WTC11 (cell line): ENCODE results near the gene CKAP2L. TPM values are rescaled to one million over a fixed set of nuclear protein-coding genes. Genes with fewer than 3 reads are reported as not detected.

Source experiments
- ATAC-seq: fragments of 200-7000 bp; cut with Tn5 transposase; 2 replicates; pipeline ENCODE4 v1.10.0; 2021; ENCODE audit warnings: mild to moderate bottlenecking, moderate library complexity
- CTCF ChIA-PET: fragments of 300-600 bp; sonication (Branson Sonifier 250); formaldehyde crosslinking; loops from one replicate; lab custom pipeline; 2021; ENCODE audit warnings: antibody characterized with exemption; lab: Charles Lee
- POLR2A ChIA-PET: fragments of 350-600 bp; sonication (Branson Sonifier 250); formaldehyde crosslinking; loops from one replicate; lab custom pipeline; 2021; ENCODE audit warnings: antibody characterized with exemption; lab: Charles Lee
- DNase-seq: peaks from one replicate; pipeline ENCODE4 v3.0.0; 2021; ENCODE audit warnings: low spot score
- H3K27ac Mint-ChIP-seq: 2 replicates; pipeline ENCODE4 v1.8.0; 2021; ENCODE audit warnings: mixed read lengths
- H3K27me3 Mint-ChIP-seq: 2 replicates; pipeline ENCODE4 v1.8.0; 2021; ENCODE audit warnings: low read depth, mild to moderate bottlenecking, moderate library complexity, mixed read lengths
- H3K36me3 Mint-ChIP-seq: 2 replicates; pipeline ENCODE4 v1.8.0; 2021; ENCODE audit warnings: mixed read lengths
- H3K4me1 Mint-ChIP-seq: 2 replicates; pipeline ENCODE4 v1.8.0; 2022; ENCODE audit warnings: mixed read lengths
- H3K4me3 Mint-ChIP-seq: 2 replicates; pipeline ENCODE4 v1.8.0; 2021; ENCODE audit warnings: mild to moderate bottlenecking, moderate library complexity, mixed read lengths
- H3K9me3 Mint-ChIP-seq: 2 replicates; pipeline ENCODE4 v1.8.0; 2021; ENCODE audit warnings: mixed read lengths
- CREB1 ChIP-seq: sonication (generic); formaldehyde crosslinking; IDR thresholded peaks from 2 replicates; pipeline ENCODE4 v1.8.0; 2023; ENCODE audit warnings: mild to moderate bottlenecking, missing genetic modification reagents
- CTCF ChIP-seq: fragments of 200-600 bp; IDR thresholded peaks from 2 replicates; pipeline ENCODE4 v1.8.0; 2022; ENCODE audit warnings: antibody characterized with exemption
- E2F1 ChIP-seq: sonication (generic); formaldehyde crosslinking; IDR thresholded peaks from 2 replicates; pipeline ENCODE4 v1.8.0; 2022; ENCODE audit warnings: mild to moderate bottlenecking, missing genetic modification reagents
- FOXJ3 ChIP-seq: sonication (generic); formaldehyde crosslinking; IDR thresholded peaks from 2 replicates; pipeline ENCODE4 v1.9.0; 2021; ENCODE audit warnings: missing genetic modification reagents, mild to moderate bottlenecking, borderline replicate concordance
- FOXK1 ChIP-seq: sonication (generic); formaldehyde crosslinking; IDR thresholded peaks from 2 replicates; pipeline ENCODE4 v1.8.0; 2022; ENCODE audit warnings: mild to moderate bottlenecking, moderate library complexity, missing genetic modification reagents
- FOXP1 ChIP-seq: sonication (generic); formaldehyde crosslinking; IDR thresholded peaks from 2 replicates; pipeline ENCODE4 v1.8.0; 2022; ENCODE audit warnings: missing genetic modification reagents, mild to moderate bottlenecking, moderate library complexity, borderline replicate concordance
- GABPB1 ChIP-seq: sonication (generic); formaldehyde crosslinking; IDR thresholded peaks from 2 replicates; pipeline ENCODE4 v1.8.1; 2023; ENCODE audit warnings: mild to moderate bottlenecking, missing genetic modification reagents
- GRHL2 ChIP-seq: fragments of 250-450 bp; sonication (Bioruptor Pico); IDR thresholded peaks from 2 replicates; pipeline ENCODE4 v1.8.0; 2022; ENCODE audit warnings: mild to moderate bottlenecking, moderate library complexity; ENCODE audit not compliant: insufficient replicate concordance, severe bottlenecking
- GTF2I ChIP-seq: fragments of 250-450 bp; sonication (Bioruptor Pico); conservative IDR thresholded peaks from 2 replicates; pipeline ENCODE4 v1.4.0; 2021; ENCODE audit warnings: mild to moderate bottlenecking
- KAT7 ChIP-seq: sonication (generic); formaldehyde crosslinking; IDR thresholded peaks from 2 replicates; pipeline ENCODE4 v1.8.1; 2023; ENCODE audit warnings: missing genetic modification reagents, mild to moderate bottlenecking, borderline replicate concordance
- MYBL2 ChIP-seq: sonication (generic); formaldehyde crosslinking; IDR thresholded peaks from 2 replicates; pipeline ENCODE4 v1.8.1; 2023; ENCODE audit warnings: mild to moderate bottlenecking, moderate library complexity, missing genetic modification reagents
- OVOL2 ChIP-seq: fragments of 250-450 bp; sonication (Bioruptor Pico); IDR thresholded peaks from 2 replicates; pipeline ENCODE4 v1.9.0; 2021; ENCODE audit warnings: mild to moderate bottlenecking, borderline replicate concordance
- PREB ChIP-seq: sonication (generic); formaldehyde crosslinking; IDR thresholded peaks from 2 replicates; pipeline ENCODE4 v1.8.1; 2022; ENCODE audit warnings: mild to moderate bottlenecking, missing genetic modification reagents, moderate library complexity, borderline replicate concordance
- PRRX2 ChIP-seq: fragments of 250-450 bp; sonication (Bioruptor Pico); IDR thresholded peaks from 2 replicates; pipeline ENCODE4 v1.8.0; 2021; ENCODE audit warnings: mild to moderate bottlenecking
- RORB ChIP-seq: fragments of 250-450 bp; sonication (Bioruptor Pico); IDR thresholded peaks from 2 replicates; pipeline ENCODE4 v1.9.0; 2021; ENCODE audit warnings: mild to moderate bottlenecking
- TCF7 ChIP-seq: sonication (generic); formaldehyde crosslinking; IDR thresholded peaks from 2 replicates; pipeline ENCODE4 v1.8.0; 2022; ENCODE audit warnings: mild to moderate bottlenecking, low read depth, missing genetic modification reagents, moderate library complexity
- TEAD4 ChIP-seq: sonication (generic); formaldehyde crosslinking; IDR thresholded peaks from 2 replicates; pipeline ENCODE4 v1.8.0; 2022; ENCODE audit warnings: mild to moderate bottlenecking, missing genetic modification reagents
- USF1 ChIP-seq: sonication (generic); formaldehyde crosslinking; IDR thresholded peaks from 2 replicates; pipeline ENCODE4 v1.8.0; 2022; ENCODE audit warnings: mild to moderate bottlenecking, missing genetic modification reagents
- ZNF138 ChIP-seq: sonication (generic); formaldehyde crosslinking; conservative IDR thresholded peaks from 2 replicates; pipeline ENCODE4 v1.8.1; 2022; ENCODE audit warnings: mild to moderate bottlenecking, moderate library complexity, missing genetic modification reagents
- total RNA-seq: library from RNA; stranded (reverse); gene quantifications from 3 replicates; pipeline ENCODE4 v1.2.3, GENCODE V29; 2021
- TF ChIP-seq, protein P1 (sequence below): sonication (generic); formaldehyde crosslinking; IDR thresholded peaks from 2 replicates; pipeline ENCODE4 v1.8.0; 2022; ENCODE audit warnings: mild to moderate bottlenecking, missing genetic modification reagents
- TF ChIP-seq, protein P2 (sequence below): fragments of 250-450 bp; sonication (Bioruptor Pico); IDR thresholded peaks from 2 replicates; pipeline ENCODE4 v1.8.0; 2021; ENCODE audit warnings: mild to moderate bottlenecking
- TF ChIP-seq, protein P3 (sequence below): sonication (generic); formaldehyde crosslinking; IDR thresholded peaks from 2 replicates; pipeline ENCODE4 v1.8.1; 2022; ENCODE audit warnings: low read depth, mild to moderate bottlenecking, moderate library complexity, missing genetic modification reagents, borderline replicate concordance
- TF ChIP-seq, protein P4 (sequence below): sonication (generic); formaldehyde crosslinking; IDR thresholded peaks from 2 replicates; pipeline ENCODE4 v1.8.0; 2022; ENCODE audit warnings: mild to moderate bottlenecking, missing genetic modification reagents

Gene CKAP2L
- total RNA-seq, 1 experiment from 2014 or later, result 25.6 TPM

DNA sequence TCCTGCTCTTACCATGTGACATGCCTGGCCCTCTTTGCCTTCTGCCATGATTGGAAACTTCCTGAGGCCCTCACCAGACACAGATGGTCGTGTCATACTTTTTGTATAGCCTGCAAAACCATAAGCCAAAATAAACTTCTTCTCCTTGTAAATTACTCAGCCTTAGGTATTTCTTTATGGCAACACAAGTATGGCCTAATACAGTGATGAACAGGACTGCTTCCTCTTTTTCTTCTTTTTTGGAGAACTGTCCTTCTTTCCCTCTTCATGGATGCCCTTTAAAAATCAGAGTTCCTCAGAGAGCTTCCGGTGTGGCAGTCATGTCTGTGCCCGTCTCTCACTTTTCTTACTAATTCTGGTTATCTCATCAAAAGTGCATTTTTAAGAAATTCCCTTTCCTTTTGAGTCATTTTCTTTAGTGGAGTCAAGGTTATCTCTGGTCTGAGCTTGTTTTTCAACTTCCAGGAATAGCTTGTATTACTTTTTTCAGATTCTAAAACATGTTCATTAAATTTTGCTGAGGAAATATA lies 29.1 kb upstream of the CKAP2L start:
- ATAC-seq, result no peak
- Mint-ChIP-seq H3K4me1 (peaks cover 52% of the 10 kb centered on the region), H3K27me3 (no peaks in the 10 kb centered on the region; the same call in 1 of the 2 replicates), H3K36me3 (peaks cover 8% of the 10 kb centered on the region)
- CTCF ChIA-PET, result no interaction called here
- TF ChIP-seq GTF2I (CRISPR knock-in tag) (no peak), USF1 (CRISPR knock-in tag) (no peak), FOXJ3 (CRISPR knock-in tag) (no peak), TCF7 (no peak), GABPB1 (CRISPR knock-in tag) (no peak), CREB1 (CRISPR knock-in tag) (no peak)
- TF ChIP-seq, protein P1, sequence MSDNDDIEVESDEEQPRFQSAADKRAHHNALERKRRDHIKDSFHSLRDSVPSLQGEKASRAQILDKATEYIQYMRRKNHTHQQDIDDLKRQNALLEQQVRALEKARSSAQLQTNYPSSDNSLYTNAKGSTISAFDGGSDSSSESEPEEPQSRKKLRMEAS (CRISPR knock-in tag), result no peak
- TF ChIP-seq, all 79 proteins: peak for 0
- Mint-ChIP-seq H3K9me3 (peaks cover 18% of the 10 kb centered on the region), H3K27ac (no peak overlapping the region), H3K4me3 (no peak overlapping the region)
- POLR2A ChIA-PET, result no interaction called here
- DNase-seq, result no peak

DNA sequence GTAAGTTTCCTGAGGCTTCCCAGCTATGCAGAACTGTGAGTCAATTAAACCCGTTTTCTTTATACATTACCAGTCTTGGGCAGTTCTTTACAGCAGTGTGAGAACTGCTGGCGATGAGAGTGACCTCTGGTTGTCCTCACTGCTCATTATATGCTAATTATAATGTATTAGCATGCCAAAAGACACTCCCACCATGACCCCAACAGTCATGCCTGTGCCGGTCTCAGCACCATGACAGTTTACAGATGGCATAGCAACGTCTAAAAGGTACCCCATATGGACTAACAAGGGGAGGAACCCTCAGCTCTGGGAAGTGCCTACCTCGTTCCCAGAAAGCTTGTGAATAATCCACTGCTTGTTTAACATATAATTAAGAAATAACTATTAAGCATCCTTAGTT lies 28.0 kb upstream of the CKAP2L start:
- CTCF ChIA-PET, result no interaction called here
- Mint-ChIP-seq H3K27ac (peak overlapping the region; percentile 52; the same call in 1 of the 2 replicates), H3K4me3 (no peak overlapping the region), H3K36me3 (peaks cover 8% of the 10 kb centered on the region), H3K4me1 (peaks cover 49% of the 10 kb centered on the region), H3K9me3 (peaks cover 15% of the 10 kb centered on the region), H3K27me3 (no peaks in the 10 kb centered on the region; the same call in 1 of the 2 replicates)
- POLR2A ChIA-PET, result no interaction called here
- DNase-seq (no peak), ATAC-seq (no peak)
- TF ChIP-seq FOXK1 (no peak), KAT7 (CRISPR knock-in tag) (no peak), FOXP1 (no peak), CTCF (no peak), OVOL2 (CRISPR knock-in tag) (no peak), GRHL2 (CRISPR knock-in tag) (no peak), ZNF138 (CRISPR knock-in tag) (no peak)
- TF ChIP-seq, protein P2, sequence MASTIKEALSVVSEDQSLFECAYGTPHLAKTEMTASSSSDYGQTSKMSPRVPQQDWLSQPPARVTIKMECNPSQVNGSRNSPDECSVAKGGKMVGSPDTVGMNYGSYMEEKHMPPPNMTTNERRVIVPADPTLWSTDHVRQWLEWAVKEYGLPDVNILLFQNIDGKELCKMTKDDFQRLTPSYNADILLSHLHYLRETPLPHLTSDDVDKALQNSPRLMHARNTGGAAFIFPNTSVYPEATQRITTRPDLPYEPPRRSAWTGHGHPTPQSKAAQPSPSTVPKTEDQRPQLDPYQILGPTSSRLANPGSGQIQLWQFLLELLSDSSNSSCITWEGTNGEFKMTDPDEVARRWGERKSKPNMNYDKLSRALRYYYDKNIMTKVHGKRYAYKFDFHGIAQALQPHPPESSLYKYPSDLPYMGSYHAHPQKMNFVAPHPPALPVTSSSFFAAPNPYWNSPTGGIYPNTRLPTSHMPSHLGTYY (CRISPR knock-in tag), result no peak

DNA sequence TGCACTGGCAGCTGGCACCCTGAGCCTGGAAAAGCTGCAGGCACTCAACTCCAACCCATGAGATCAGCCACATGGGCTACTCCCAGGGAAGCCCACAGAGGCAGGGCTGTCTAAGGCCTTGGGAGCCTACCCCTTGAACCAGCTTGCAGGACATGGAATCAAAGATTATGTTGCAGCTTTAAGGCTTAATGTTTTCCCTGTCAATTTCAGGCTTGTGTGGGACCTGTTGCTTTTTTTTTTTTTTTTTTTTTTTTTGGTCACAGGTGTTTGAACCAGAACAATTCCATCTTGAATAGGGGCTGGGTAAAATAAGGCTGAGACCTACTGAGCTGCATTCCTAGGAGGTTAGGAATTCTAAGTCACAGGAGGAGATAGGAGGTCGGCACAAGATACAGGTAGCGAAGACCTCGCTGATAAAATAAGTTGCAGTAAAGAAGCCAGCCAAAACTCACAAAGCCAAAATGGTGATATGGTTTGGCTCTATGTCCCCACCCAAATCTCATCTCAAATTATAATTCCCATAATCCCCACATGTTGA lies 27.4 kb upstream of the CKAP2L start:
- no peaks in the 10 kb centered on the region; the same call in 1 of the 2 replicates for H3K27me3 Mint-ChIP-seq
- no peak overlapping the region for H3K4me3 Mint-ChIP-seq
- CTCF ChIA-PET, result interaction anchor here (0.6 kb wide), 1 partner anchor 13 kb away, joined by 4 read pairs; no protein-coding TSS in a partner anchor
- peaks cover 47% of the 10 kb centered on the region for H3K4me1 Mint-ChIP-seq
- H3K9me3 Mint-ChIP-seq, result peaks cover 9% of the 10 kb centered on the region
- POLR2A ChIA-PET, result no interaction called here
- DNase-seq (no peak), ATAC-seq (no peak)
- no peak overlapping the region for H3K27ac Mint-ChIP-seq
- peaks cover 7% of the 10 kb centered on the region for H3K36me3 Mint-ChIP-seq
- TF ChIP-seq, protein P3, sequence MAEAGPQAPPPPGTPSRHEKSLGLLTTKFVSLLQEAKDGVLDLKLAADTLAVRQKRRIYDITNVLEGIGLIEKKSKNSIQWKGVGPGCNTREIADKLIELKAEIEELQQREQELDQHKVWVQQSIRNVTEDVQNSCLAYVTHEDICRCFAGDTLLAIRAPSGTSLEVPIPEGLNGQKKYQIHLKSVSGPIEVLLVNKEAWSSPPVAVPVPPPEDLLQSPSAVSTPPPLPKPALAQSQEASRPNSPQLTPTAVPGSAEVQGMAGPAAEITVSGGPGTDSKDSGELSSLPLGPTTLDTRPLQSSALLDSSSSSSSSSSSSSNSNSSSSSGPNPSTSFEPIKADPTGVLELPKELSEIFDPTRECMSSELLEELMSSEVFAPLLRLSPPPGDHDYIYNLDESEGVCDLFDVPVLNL (CRISPR knock-in tag), result no peak
- no peak for TF ChIP-seq MYBL2 (CRISPR knock-in tag)
- TF ChIP-seq TEAD4 (CRISPR knock-in tag), result no peak
- TF ChIP-seq, protein P4, sequence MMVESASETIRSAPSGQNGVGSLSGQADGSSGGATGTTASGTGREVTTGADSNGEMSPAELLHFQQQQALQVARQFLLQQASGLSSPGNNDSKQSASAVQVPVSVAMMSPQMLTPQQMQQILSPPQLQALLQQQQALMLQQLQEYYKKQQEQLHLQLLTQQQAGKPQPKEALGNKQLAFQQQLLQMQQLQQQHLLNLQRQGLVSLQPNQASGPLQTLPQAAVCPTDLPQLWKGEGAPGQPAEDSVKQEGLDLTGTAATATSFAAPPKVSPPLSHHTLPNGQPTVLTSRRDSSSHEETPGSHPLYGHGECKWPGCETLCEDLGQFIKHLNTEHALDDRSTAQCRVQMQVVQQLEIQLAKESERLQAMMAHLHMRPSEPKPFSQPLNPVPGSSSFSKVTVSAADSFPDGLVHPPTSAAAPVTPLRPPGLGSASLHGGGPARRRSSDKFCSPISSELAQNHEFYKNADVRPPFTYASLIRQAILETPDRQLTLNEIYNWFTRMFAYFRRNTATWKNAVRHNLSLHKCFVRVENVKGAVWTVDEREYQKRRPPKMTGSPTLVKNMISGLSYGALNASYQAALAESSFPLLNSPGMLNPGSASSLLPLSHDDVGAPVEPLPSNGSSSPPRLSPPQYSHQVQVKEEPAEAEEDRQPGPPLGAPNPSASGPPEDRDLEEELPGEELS (CRISPR knock-in tag), result no peak
- no peak for TF ChIP-seq CREB1 (CRISPR knock-in tag)
- TF ChIP-seq E2F1 (CRISPR knock-in tag), result no peak
- no peak for TF ChIP-seq PRRX2 (CRISPR knock-in tag)
- TF ChIP-seq GABPB1 (CRISPR knock-in tag), result no peak
- no peak for TF ChIP-seq PREB (CRISPR knock-in tag)
- no peak for TF ChIP-seq RORB (CRISPR knock-in tag)
- no peak for TF ChIP-seq GTF2I (CRISPR knock-in tag)
